ENCODE measurements around the gene CEMIP2. TPM values are rescaled to one million over a fixed set of nuclear protein-coding genes. Genes with fewer than 3 reads are reported as not detected.
A peak's percentile ranks its signal among the peaks of the same experiment; 100 is the strongest.

The CEMIP2 gene
- polyA plus RNA-seq, 3 donors, result 11.6 to 58.7 (median 21.4) TPM

DNA sequence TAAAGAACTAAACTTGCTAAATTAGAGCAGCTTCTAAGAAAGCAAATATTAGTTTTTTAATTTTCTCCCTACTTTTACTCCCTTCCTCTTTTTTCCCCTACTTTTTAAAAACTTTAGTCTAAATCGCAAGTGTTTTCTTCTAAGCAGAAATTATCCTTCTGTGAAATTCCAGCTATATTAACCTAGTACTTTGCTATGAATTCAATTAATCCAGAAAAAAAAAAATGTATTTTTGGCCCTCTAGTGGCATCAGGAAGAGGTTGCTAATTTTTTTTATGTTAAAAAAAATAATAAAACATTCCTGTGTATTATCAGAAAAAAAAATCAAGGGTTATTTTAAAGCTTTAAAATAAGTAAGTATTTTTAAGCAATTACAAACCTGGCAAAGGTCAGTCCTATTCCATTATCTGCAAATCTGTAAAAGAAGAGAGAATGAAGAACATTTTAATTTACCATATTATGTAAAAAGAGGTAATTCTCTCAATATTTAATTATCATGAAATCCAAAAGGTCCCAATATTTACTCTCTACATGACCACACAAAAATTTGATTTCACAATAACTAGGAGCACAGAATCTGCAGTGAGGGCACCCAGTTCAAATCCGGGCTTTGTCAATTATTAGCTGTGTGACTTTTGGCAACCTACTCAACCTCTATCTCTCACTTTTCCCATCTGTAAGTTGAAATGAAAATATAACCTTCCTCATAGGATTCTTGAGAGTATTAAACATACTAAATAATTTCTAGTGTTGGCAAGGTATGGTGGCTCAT is 52.0 kb downstream of the CEMIP2 start:
- H3K27ac ChIP-seq (ENCODE audit: low read depth in 1 of 2, low read length in 2 of 2), result no peak overlapping the region
- no peak overlapping the region for H3K4me2 ChIP-seq (replicated peaks; ENCODE audit: extremely low read depth, low read length, poor library complexity, severe bottlenecking)
- Mint-ChIP-seq H3K9me3 (no peaks in the 10 kb centered on the region), H3K27me3 (ENCODE audit: low read depth in 3 of 3) (no peaks in the 10 kb centered on the region), H3K36me3 (peaks cover 64 to 87% of the 10 kb centered on the region in 2 donors), H3K27ac (no peak overlapping the region), H3K4me3 (no peak overlapping the region), H3K4me1 (peaks cover 12% of the 10 kb centered on the region)
- no peak overlapping the region for H2AFZ ChIP-seq (ENCODE audit: insufficient read depth, low read depth, low read length, poor library complexity, severe bottlenecking)
- H3K9me3 ChIP-seq (replicated peaks in 1 of 2; ENCODE audit: control insufficient read depth in 1 of 2, insufficient read depth in 1 of 2, low read length in 2 of 2), result no peaks in the 10 kb centered on the region
- no peaks in the 10 kb centered on the region for H3K79me2 ChIP-seq (ENCODE audit: insufficient read depth, low read length)
- no peaks in the 10 kb centered on the region for H3K27me3 ChIP-seq (ENCODE audit: control insufficient read depth in 2 of 2, insufficient read depth in 2 of 2, low read length in 2 of 2)
- no peak overlapping the region for H3K4me3 ChIP-seq (replicated peaks in 1 of 3; ENCODE audit: low read depth in 2 of 3, low read length in 3 of 3)
- intact Hi-C loops (cut with micrococcal nuclease), result no loop called here
- no peak for DNase-seq
- TF ChIP-seq, protein P1, sequence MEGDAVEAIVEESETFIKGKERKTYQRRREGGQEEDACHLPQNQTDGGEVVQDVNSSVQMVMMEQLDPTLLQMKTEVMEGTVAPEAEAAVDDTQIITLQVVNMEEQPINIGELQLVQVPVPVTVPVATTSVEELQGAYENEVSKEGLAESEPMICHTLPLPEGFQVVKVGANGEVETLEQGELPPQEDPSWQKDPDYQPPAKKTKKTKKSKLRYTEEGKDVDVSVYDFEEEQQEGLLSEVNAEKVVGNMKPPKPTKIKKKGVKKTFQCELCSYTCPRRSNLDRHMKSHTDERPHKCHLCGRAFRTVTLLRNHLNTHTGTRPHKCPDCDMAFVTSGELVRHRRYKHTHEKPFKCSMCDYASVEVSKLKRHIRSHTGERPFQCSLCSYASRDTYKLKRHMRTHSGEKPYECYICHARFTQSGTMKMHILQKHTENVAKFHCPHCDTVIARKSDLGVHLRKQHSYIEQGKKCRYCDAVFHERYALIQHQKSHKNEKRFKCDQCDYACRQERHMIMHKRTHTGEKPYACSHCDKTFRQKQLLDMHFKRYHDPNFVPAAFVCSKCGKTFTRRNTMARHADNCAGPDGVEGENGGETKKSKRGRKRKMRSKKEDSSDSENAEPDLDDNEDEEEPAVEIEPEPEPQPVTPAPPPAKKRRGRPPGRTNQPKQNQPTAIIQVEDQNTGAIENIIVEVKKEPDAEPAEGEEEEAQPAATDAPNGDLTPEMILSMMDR (IDR thresholded peaks at IDR 0.05), result peak; percentile 71
- WGBS (ENCODE audit: insufficient coverage), result no CpG with 5 or more reads among the region's 2 CpGs
- H3K4me1 ChIP-seq (ENCODE audit: control insufficient read depth in 1 of 2, insufficient read depth in 2 of 2, low read length in 2 of 2), result peaks cover 0 to 6% of the 10 kb centered on the region in 2 donors
- peaks cover 53 to 79% of the 10 kb centered on the region in 2 donors for H3K36me3 ChIP-seq (replicated peaks in 1 of 2; ENCODE audit: control insufficient read depth in 1 of 2, insufficient read depth in 2 of 2, low read length in 2 of 2)
- no peak overlapping the region for H3K9ac ChIP-seq (ENCODE audit: insufficient read depth, low read length, poor library complexity, severe bottlenecking)
- peaks cover 2% of the 10 kb centered on the region for H4K20me1 ChIP-seq (ENCODE audit: insufficient read depth, low read length)

DNA sequence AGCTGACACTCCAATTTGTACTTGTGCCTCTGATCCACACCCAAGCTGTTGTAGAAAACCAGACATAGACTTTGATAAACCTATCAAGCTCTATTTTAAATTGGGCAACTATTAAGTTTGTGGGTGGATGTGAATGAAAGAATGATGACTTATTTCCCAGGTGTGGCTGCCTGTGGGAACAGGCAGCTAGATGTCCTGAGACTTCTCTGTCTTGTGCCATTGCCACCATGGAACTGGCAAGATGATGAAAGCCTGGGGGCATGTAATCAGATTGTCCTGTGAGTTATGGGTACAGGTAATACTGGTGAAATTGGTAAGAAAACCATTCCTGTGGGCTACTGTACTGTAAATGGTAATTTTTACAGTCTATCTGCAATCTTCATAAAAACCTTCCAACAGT is 57.5 kb downstream of the CEMIP2 start:
- Mint-ChIP-seq H3K4me3 (no peak overlapping the region), H3K4me1 (no peaks in the 10 kb centered on the region), H3K27me3 (ENCODE audit: low read depth in 3 of 3) (no peaks in the 10 kb centered on the region), H3K27ac (peak overlapping the region in 1 of 7 donors; percentile 14), H3K9me3 (peaks cover 0 to 2% (median 0%) of the 10 kb centered on the region in 7 donors), H3K36me3 (peaks cover 76 to 91% of the 10 kb centered on the region in 2 donors)
- H3K36me3 ChIP-seq (replicated peaks in 1 of 2; ENCODE audit: control insufficient read depth in 1 of 2, insufficient read depth in 2 of 2, low read length in 2 of 2), result peaks cover 76 to 86% of the 10 kb centered on the region in 2 donors
- H3K27ac ChIP-seq (ENCODE audit: low read depth in 1 of 2, low read length in 2 of 2), result no peak overlapping the region
- H2AFZ ChIP-seq (ENCODE audit: insufficient read depth, low read depth, low read length, poor library complexity, severe bottlenecking), result no peak overlapping the region
- no peaks in the 10 kb centered on the region for H3K79me2 ChIP-seq (ENCODE audit: insufficient read depth, low read length)
- H3K4me2 ChIP-seq (replicated peaks; ENCODE audit: extremely low read depth, low read length, poor library complexity, severe bottlenecking), result no peak overlapping the region
- H3K27me3 ChIP-seq (ENCODE audit: control insufficient read depth in 2 of 2, insufficient read depth in 2 of 2, low read length in 2 of 2), result no peaks in the 10 kb centered on the region
- H4K20me1 ChIP-seq (ENCODE audit: insufficient read depth, low read length), result no peaks in the 10 kb centered on the region
- TF ChIP-seq, protein P1 (IDR thresholded peaks at IDR 0.05), result no peak
- intact Hi-C loops (cut with micrococcal nuclease), result no loop called here
- H3K4me3 ChIP-seq (replicated peaks in 1 of 3; ENCODE audit: low read depth in 2 of 3, low read length in 3 of 3), result no peak overlapping the region
- no peak overlapping the region for H3K9ac ChIP-seq (ENCODE audit: insufficient read depth, low read length, poor library complexity, severe bottlenecking)
- no peaks in the 10 kb centered on the region for H3K9me3 ChIP-seq (replicated peaks in 1 of 2; ENCODE audit: control insufficient read depth in 1 of 2, insufficient read depth in 1 of 2, low read length in 2 of 2)
- H3K4me1 ChIP-seq (ENCODE audit: control insufficient read depth in 1 of 2, insufficient read depth in 2 of 2, low read length in 2 of 2), result no peaks in the 10 kb centered on the region
- DNase-seq, result no peak
